ENCODE data around the gene SCAI. TPM values are rescaled to one million over a fixed set of nuclear protein-coding genes. Genes with fewer than 3 reads are reported as not detected.
"Not testable (repeated sequence)": the region's sequence is repeated elsewhere in the genome, so short reads cannot be mapped to it uniquely, and the experiment has no call there.

SCAI gene
- total RNA-seq, 1 experiment from 2014 or later: 15.5 TPM

GRCh38 chr9:125012013-125012412, 131.3 kb downstream of the SCAI start:
- H2BK12ac ChIP-seq (ENCODE audit: insufficient read length, low read depth, low read length); H3K9ac ChIP-seq (ENCODE audit: extremely low read depth, insufficient read length, low read length); H2BK15ac ChIP-seq (ENCODE audit: low read depth, low read length); H2BK20ac ChIP-seq (ENCODE audit: low read depth, low read length, poor library complexity, severe bottlenecking); H2BK120ac ChIP-seq (ENCODE audit: low read depth, low read length, poor library complexity, severe bottlenecking); DNase-seq; H2BK5ac ChIP-seq (ENCODE audit: insufficient read length, low read length); H3K79me2 ChIP-seq (ENCODE audit: insufficient read depth, low read length); H4K5ac ChIP-seq (ENCODE audit: insufficient read length, low read depth, low read length); H3K18ac ChIP-seq (ENCODE audit: insufficient read length, low read depth, low read length); H3K23ac ChIP-seq (ENCODE audit: insufficient read length, low read depth, low read length); H3K23me2 ChIP-seq (ENCODE audit: insufficient read length, low read depth, low read length, poor library complexity, severe bottlenecking); H3T11ph ChIP-seq (ENCODE audit: low read length); H2AFZ ChIP-seq (ENCODE audit: low read length); H3K79me1 ChIP-seq (ENCODE audit: insufficient read depth, low read depth, low read length, poor library complexity, severe bottlenecking); H3K27ac ChIP-seq (ENCODE audit: insufficient read length, low read depth, low read length); H3K14ac ChIP-seq (ENCODE audit: insufficient read depth, low read length); H3K4ac ChIP-seq (ENCODE audit: low read depth, low read length); H2AK5ac ChIP-seq (ENCODE audit: insufficient read length, low read length); H3K27me3 ChIP-seq (ENCODE audit: insufficient read depth, low read length); H3K4me3 Mint-ChIP-seq; H3K4me1 Mint-ChIP-seq; H4K20me1 ChIP-seq (ENCODE audit: control insufficient read depth, insufficient read depth, insufficient read length); H3K4me2 ChIP-seq (ENCODE audit: insufficient read depth, insufficient read length, low read length); H3K4me1 ChIP-seq (ENCODE audit: insufficient read depth, low read length); H3K9me3 ChIP-seq (ENCODE audit: control insufficient read depth, low read depth, low read length); H4K91ac ChIP-seq (ENCODE audit: insufficient read length, low read depth, low read length); H3K27ac Mint-ChIP-seq; H3K56ac ChIP-seq (ENCODE audit: insufficient read length, low read depth, low read length); H4K8ac ChIP-seq (replicated peaks; ENCODE audit: insufficient read length, low read depth, low read length); H3K27me3 Mint-ChIP-seq (ENCODE audit: low read depth): not testable (repeated sequence)
- H3K36me3 Mint-ChIP-seq (ENCODE audit: insufficient read depth in 1 of 3, low read depth in 3 of 3): peaks cover 26 to 41% (median 35%) of the 10 kb centered on the region in 3 experiments
- WGBS (ENCODE audit: extremely low coverage, insufficient read length, low lambda C conversion rate): no CpG with 5 or more reads among the region's 4 CpGs
- H3K9me3 Mint-ChIP-seq: peaks cover 6 to 11% of the 10 kb centered on the region in 2 experiments; a peak in 4 of 5 replicates

All from H9 (cell line).